ENCODE data around the gene KLKB1.

Gene KLKB1

GRCh38 chr4:186249785-186250754 lies 22.8 kb downstream of the KLKB1 start:
- no peak overlapping the region for H3K4me3 ChIP-seq

GRCh38 chr4:186250760-186251159 lies 23.5 kb downstream of the KLKB1 start:
- no peak for TF ChIP-seq CTCF (IDR thresholded peaks at IDR 0.05)
- Histone ChIP-seq H3K27ac (no peak overlapping the region), H3K4me3 (no peak overlapping the region)
- DNase-seq (ENCODE audit: low spot score) = no peak

More at GRCh38 chr4:186249785-186250754, 22.8 kb downstream of the KLKB1 start:
- no peak for DNase-seq (ENCODE audit: low spot score)
- no peak overlapping the region for H3K27ac ChIP-seq
- no peak for TF ChIP-seq CTCF (IDR thresholded peaks at IDR 0.05)

- no peak for TF ChIP-seq CTCF (IDR thresholded peaks at IDR 0.05)
- H3K27ac ChIP-seq = no peak overlapping the region
- H3K4me3 ChIP-seq = no peak overlapping the region
- no peak for DNase-seq (ENCODE audit: low spot score)
Measured at GRCh38 chr4:186255122-186255521, 27.8 kb downstream of the KLKB1 start.

GRCh38 chr4:186258216-186258811 lies 31.0 kb downstream of the KLKB1 start:
- Histone ChIP-seq H3K4me3 (no peak overlapping the region), H3K27ac (no peak overlapping the region)
- no peak for TF ChIP-seq CTCF (IDR thresholded peaks at IDR 0.05)
- no peak for DNase-seq (ENCODE audit: low spot score)

GRCh38 chr4:186260117-186260503 lies 32.8 kb downstream of the KLKB1 start:
- Histone ChIP-seq H3K27ac (no peak overlapping the region), H3K4me3 (no peak overlapping the region)
- DNase-seq (ENCODE audit: low spot score) = no peak
- no peak for TF ChIP-seq CTCF (IDR thresholded peaks at IDR 0.05)

- Histone ChIP-seq H3K4me3 (no peak overlapping the region), H3K27ac (no peak overlapping the region)
- no peak for TF ChIP-seq CTCF (IDR thresholded peaks at IDR 0.05)
- no peak for DNase-seq (ENCODE audit: low spot score)
Measured at GRCh38 chr4:186260504-186261448, 33.5 kb downstream of the KLKB1 start.

Data from coronary artery (tissue), 2 donors.